Measurements from ENCODE around the gene SCP2D1.

Gene SCP2D1

DNA sequence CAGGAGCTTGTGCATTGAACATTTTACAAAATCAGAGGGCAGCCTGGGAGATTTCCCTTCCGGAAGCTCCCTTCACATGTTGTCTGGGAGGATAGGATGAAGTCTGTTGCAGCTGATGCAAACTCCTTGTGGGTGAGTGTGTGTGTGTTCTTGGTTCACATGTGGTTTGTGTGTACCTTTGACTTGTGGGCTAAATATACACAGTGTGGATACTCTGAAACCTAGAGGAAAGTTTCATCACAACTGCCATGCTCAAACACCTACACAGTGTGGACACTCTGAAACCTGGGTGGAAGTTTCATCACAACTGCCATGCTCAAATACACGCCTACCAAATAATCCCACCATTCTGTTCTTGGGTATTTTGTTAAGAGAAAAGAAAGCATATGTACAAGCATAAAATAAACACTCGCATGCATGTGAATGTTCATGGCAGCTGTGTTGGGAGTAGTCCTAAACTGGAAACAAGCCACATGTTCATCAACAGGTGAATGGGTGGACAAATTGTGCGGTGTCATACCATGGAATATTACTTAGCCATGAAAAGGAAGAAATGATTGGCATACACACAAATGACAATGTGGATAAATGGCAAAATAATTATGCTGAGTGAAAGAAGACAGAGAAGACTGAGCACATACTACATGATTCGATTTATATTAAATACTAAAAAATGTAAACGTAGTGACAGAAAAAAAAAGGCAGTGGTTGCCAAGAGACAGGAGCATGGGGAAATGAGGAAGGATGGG lies 1.8 kb downstream of the SCP2D1 start:
- no peak for DNase-seq

DNA sequence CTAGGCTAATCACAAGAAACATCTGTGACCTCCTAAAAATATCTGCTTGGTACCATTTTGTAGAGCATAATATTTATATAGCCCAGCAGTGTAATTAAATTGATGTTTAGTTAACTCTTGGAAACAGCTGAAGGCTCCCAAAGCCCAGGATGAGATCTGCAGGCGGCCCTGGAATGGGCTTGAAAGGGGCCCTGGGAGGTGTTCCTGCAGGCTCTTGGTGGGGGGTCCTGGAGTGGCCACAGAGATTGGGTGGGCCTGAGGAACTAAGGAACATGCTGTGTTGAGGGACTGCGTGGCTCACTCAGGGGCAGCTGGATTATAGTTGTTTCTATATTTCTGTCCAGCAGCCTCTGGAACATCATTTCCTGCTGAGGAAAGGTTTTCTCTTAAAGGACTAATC lies 9.2 kb downstream of the SCP2D1 start:
- no peak for DNase-seq

DNA sequence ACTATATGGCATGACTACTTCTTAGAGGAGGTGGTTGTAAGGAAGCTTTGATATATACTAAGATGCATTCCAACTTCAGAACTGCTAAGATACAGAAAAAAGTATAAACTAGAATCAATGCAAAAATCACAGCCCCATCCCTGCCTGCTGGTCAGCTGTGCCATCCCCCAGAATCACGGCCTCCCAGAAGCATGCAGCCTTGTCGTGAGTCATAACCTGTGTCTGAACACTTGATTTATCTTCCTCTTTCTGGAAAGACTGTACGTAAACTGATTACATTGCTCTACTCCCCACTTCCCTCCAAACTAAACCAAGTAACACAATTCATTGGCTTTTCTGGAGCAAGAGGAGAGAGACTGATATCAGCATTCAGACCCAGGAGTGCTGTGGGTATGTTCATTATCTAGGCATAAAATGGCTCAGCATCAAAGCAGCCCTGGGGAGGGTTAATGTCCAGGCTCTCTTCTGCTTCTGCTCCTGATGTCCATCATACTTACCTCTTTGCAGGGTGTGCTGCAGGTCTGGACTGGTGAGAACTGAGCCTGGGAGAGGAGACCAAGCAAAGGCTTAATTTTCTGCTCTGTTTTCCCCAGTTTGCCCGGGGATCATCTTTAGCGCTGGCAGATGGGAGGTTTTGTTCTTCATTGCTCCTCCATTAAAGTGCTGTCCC lies 18.4 kb downstream of the SCP2D1 start:
- DNase-seq = peak; percentile 50

DNA sequence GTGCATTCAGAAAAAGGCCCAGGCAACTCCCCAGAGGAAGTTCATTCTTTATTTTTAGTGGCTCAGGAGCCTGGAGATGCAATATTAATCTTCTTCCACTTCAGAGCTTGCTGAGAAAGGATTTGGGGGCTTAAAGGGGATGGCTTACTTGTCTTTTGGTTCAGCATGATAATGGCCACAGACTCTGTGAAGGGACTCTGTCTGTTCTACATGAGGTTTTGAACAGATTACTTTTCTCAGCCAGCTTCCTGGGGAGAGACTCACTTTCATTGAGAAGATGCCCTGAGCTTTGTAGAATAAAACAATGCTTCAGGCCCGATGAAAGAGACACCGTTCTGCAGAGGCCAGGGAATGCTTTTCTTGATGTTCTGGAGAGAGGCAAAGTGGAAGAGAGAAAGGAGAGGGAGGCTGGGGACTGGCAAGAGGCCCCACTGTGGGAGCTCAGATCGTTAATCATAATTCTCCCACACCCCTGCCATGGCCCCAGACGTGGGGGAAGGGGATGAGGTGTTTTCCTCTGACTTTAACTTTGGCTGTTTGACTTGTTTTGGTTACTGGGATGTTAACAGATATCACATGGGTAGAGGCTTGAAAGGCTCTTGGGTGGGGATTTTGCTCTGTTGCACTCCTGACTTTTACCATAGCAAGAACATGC lies 19.1 kb downstream of the SCP2D1 start:
- peak; percentile 9 for DNase-seq

DNA sequence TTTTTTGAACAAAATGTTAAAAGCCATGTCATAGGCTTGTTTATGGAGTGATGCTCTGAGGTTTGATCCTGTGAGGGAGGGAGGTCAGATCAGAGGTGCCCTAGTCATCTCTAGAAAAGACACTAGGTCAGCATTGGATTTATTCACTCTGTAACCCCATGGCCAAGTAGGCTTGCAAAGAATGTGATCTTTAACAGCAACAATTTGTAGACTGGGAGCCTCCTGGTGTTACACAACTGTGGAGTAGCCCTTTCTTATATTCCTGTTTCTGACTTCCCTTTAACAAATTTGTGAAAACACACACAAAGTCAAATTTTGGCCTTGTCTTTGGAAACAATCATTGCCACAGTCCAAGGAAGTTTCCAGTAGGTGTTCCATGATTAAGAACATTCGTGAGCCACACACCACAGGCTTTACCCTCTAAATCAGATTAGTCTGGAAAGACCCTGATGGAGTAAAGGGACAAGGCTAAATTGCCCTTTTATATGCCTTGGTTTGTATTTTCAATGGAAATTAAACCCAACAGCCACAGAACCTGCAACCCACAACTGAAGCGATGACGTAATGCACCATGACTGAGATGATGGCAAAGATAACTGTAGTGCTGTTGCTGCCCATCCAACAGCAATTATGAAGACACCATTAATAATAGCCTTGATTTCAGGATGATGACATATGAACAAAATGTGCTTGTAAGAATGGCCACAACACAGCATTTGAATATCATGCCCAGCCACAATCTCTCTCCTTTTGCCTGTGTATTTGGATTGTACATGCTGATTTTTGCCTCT lies 22.1 kb downstream of the SCP2D1 start:
- no peak for DNase-seq

DNA sequence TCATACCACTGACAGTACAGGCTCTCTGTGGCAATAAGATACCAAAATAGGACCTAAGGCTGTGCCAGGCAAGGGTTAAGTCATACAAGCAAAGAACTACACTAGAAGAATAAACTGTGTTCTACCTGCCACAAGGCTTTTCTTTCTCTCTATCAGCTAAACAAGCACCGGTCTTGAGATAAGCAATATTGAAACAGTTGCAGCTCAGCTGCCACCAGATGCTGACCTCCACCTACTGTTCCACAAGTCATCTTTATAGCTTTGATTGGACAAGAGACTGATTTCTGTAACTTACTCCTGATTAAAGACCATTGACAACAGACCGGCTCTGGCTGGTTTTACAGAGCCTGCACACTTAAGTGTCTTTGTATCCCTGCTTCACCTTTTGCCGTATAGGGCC lies 24.1 kb downstream of the SCP2D1 start:
- no peak for DNase-seq

DNA sequence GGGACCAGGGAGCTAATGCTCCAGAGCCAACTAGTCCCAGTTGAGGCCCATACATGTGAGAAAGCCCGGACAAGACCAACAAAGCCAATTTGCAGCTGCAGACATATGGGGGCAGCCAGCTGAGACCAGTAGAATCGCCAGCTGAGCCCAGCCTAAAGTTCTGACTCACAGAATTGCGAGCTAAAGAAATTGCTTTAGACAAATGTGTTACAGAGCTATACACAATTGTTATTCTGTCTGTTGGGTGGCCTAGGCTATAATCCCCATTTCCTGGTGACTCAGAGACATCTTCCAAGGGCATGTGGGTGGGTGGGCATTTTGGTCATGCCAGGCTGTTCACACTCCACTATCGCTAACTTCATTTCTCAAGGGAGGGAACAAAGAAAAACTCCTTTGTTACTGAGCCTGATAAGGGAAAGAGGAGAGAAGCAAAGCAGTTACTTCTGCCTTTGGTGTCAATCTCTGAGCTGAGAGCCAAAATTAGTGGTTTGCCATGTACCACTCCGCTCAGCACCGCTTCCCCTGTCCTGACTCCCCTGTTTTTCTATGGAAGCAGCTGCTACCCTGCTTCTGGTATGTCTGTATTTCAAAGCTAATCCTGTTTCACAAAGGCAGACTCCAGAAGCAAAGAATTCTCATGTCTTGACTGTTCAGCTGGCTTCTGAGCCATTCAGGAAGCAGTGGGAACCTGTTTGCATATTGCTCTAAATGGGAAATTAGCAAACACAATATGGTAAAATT lies 26.1 kb downstream of the SCP2D1 start:
- DNase-seq = no peak

DNA sequence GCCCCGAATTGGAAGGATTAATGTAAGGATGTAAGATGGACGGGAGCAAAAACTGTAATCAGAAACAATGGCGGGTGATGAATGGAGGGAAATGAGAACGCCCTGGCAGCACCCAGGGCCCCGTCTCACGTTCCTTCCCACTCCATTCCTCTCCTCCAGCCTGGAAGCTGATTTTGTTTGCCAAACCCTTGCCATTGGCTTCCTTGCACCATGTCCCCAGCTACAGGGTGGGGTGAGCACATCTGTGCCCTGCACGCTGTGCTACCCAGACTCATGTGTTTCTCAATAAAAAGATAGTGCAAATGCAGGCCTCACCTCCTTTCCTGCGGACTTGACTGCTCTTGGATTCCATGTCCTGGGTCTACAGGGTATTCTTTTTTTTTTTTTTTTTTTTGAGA lies 26.7 kb downstream of the SCP2D1 start:
- no peak for DNase-seq

DNA sequence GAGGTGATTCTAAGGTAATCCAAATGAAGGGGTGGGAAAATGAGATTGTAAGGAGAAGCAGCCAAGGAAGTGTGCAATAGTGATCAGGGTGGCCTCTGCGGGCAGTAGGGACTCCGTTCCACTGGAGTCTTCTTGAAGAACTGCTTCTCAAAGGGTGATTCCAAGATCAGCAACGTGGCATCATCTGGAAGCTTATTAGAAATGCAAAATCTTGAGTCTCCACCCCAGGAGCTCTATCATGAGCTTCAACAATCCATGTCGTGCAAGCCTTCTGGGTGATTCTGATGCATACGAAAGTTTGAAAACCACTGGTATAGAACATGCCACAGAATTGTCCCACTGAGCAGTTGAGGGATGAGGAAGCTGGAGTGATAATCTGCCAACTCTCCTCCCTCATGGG lies 31.4 kb downstream of the SCP2D1 start:
- no peak for DNase-seq

DNA sequence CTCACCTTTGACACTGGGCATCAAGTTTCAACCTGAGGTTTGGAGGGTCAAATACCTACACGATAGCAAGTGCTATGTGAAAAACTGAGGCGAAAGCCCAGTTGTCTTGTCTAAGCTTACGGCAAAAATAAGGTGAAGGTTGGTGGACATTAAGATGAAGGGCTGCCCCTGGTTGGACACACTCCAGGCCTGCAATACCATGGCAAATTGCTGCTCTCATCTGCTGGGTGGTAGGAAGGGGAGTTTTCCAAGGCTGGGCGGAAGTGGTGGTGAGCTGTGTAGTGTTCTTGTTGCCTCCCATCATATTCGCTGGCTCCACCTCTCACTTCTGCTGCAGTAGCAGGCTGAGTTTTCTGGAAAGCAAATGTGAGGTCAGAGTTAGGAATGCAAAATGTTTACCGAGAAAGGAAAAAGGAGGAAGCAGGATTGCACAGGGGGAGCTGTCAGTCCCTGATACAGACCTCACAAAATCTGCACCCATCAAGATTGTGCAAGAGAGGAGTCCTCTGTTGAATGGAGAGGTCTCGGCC lies 33.7 kb downstream of the SCP2D1 start:
- DNase-seq = no peak

DNA sequence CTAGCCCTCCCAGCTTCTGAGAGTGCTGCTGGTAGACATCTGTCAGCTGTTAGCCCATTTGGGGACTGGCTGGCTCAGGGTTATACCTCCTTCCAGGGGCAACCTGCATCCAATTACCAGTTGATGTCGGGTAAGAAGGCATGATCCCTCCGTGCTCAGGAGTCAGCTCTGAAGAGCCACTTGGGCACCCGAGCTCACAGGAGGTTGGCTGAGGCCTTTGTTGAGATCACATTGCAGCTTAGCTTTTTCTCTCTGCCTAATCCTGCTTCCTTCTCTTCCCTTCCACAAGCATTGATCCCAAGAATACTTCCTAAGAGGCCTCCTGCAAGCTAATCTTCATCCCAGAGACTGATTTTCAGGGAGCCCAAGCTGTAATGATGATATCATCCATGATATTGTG lies 35.5 kb downstream of the SCP2D1 start:
- no peak for DNase-seq

DNA sequence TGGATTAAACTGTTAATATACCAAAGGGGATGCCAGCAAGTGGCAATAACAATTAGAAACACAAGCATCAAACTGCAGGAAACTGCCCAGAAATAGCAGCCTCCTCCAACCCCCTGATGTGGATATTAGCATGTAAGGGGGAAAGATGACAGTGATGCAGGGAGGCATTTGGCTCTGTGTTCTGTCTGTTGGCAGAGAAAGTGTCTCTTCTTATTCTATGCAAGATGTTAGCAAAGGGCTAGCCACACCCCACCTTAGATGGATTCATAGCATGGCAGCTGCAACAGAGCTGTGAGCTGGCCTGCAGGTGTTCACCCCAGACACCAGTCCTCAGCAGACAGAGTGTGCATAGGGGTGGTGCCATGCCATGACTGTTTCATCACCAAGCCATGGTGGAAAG lies 38.0 kb downstream of the SCP2D1 start:
- DNase-seq = no peak

DNA sequence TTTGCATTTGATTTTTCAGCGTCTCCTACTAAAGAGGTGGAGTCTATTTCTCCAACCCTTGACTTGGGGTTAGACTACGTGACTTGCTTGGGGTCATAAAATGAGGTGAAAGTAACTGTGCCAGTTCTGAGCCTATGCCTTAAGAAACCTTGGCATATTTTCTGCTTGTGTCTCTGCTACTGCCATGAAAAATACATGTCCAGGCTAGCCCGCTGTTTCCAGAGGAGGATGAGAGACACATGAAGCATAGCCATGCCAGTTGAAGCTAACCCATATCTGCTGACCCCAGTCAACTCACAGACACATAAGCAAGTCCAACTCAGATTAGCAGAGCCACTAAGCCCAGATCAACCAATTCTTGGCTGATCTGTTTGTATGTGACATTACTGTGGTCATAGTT lies 38.7 kb downstream of the SCP2D1 start:
- no peak for DNase-seq

DNA sequence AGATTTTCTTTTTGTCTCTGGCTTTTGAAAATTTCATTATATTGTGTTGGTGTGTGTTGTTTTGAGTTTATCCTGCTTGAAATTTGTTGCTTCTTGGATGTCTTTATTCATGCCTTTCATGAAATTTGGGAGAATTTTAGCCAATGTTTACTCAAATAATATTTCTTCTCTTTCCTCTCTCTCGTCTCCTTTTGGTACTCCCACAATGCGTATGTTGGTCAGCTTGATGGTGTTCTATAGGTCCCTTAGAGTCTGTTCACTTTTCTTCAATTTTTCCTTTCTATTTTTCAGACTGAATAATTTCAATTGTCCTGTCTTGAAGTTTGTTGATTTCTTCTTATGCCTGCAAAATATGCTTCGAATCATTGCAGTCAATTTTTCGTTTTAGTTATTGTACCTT lies 39.6 kb downstream of the SCP2D1 start:
- no peak for DNase-seq

DNA sequence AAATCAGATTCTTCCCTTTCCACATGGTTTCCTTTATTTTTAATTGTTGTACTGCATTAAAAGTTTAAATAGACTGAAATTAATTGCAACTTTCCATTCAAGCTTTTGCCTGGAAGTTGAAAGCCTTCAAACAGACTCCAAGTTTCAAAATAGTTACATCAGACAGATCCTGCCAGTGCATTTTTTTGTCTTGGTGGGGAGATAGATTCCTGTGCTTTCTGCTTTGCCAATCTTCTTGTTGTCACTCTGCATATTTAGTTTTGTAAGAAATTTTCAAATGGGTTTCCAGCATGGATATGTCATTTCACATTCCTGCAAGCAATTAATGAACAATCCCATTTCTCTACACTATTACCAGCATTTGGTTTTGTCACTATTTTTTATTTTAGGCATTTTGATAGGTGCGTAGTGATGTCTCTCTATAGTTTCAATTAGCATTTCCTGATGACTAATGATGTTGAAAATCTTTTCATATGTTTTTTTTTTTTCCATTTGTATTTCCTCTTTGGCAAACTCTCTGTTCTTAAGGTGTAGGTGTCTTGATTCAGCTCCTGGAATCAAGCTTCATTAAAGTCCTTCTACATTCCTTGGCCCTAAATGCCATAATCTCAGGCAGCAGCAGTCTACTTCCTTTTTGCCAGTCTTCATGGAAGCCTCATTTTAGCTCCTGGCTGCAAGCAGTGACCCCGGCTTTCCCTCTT lies 40.5 kb downstream of the SCP2D1 start:
- peak; percentile 18 for DNase-seq

DNA sequence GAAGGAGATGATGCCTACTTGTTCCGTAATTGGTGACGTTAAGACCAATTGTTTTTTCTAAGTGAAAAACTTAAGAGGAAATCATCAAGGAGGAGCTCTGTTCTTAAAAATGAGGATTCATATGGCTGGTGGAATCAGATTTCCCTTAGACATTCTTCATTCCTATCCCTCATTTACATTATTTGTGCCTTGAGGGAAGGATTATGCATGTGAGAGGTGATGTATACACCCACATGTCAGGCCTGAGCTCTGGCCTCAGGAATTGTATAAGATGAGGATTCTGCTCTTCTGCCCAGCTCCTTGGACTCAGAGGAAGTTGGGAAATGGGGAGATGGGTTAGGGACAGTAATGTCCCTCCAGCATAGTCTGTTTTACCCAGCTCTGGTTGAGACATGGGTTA lies 42.3 kb downstream of the SCP2D1 start:
- DNase-seq = no peak

DNA sequence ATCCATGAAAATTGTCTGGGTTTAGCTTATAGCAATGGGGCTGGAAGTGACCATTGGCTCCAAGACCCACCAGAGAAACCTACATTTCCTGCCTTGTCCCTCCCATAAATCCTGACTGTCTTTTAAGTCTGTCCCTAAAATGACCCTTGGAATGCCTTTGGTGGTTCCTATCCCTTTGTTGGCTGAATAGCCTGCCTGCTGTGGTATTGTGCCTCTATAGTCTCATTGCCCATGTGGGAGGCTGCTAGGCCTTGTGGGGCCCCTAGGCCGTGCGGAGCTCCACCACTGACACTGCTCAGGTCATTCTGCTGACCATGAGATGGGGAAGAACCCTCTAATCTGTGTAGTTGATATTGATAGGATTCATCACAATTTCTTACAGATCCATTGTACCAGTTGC lies 43.3 kb downstream of the SCP2D1 start:
- no peak for DNase-seq

DNA sequence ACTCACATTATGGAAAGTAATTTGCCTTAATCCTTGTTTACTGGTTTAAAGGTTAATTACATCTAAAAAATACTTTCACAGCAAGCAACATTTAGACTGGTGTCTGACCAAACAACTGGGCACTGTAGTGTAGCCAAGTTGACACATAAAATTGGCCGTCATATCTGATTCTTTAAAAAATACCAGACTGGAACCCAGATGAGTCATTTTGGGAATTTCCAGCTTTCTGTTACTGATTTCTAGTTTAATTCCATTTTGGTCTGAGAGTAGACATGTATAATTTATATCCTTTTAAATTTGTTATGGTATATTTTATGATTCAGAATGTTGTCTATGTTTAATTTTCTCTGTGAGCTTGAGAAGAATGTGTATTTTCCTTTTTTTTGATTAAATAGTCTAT lies 44.1 kb downstream of the SCP2D1 start:
- peak; percentile 2 for DNase-seq

DNA sequence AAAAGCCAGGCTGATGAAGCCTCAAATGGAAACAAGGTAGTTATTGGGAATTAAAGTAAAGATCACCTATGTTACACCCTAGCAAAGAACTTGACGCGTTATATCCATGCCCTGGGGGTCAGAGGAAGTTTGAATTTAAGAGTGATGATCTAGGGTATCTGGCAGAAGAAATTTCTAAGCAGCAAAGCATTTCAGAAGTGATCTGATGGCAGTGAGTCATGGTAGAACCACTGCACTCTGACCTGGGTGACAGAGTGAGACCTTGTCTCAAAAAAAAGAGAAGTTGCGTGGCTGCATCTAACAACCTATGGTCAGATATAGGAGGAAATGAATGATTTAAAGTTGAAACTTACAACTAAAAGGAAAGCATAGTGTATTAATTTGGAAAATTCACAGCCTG lies 45.2 kb downstream of the SCP2D1 start:
- no peak for DNase-seq

Data from fibroblast of upper back skin (primary cell).